DMS114 treated with DMSO at 0.1 percent for 48 hours (cell line): ENCODE data around the gene ZGLP1.
"Not testable (repeated sequence)": the region's sequence is repeated elsewhere in the genome, so short reads cannot be mapped to it uniquely, and the experiment has no call there.

Experiments
- DNase-seq: peaks from one replicate; lab custom pipeline; 2025; ENCODE audit not compliant: unreplicated experiment; lab: John Stamatoyannopoulos, UW

The ZGLP1 gene

GRCh38 chr19:10309423-10309822 is at the start of gene ZGLP1:
Gene ZGLP1 (minus strand): TSS chr19:10309815.
- DNase-seq: no peak

- no peak for DNase-seq
These were observed 46.8 kb upstream of the ZGLP1 start for GRCh38 chr19:10356431-10356830.

- no peak for DNase-seq
These were observed 44.3 kb upstream of the ZGLP1 start for GRCh38 chr19:10353793-10354391.

DNA sequence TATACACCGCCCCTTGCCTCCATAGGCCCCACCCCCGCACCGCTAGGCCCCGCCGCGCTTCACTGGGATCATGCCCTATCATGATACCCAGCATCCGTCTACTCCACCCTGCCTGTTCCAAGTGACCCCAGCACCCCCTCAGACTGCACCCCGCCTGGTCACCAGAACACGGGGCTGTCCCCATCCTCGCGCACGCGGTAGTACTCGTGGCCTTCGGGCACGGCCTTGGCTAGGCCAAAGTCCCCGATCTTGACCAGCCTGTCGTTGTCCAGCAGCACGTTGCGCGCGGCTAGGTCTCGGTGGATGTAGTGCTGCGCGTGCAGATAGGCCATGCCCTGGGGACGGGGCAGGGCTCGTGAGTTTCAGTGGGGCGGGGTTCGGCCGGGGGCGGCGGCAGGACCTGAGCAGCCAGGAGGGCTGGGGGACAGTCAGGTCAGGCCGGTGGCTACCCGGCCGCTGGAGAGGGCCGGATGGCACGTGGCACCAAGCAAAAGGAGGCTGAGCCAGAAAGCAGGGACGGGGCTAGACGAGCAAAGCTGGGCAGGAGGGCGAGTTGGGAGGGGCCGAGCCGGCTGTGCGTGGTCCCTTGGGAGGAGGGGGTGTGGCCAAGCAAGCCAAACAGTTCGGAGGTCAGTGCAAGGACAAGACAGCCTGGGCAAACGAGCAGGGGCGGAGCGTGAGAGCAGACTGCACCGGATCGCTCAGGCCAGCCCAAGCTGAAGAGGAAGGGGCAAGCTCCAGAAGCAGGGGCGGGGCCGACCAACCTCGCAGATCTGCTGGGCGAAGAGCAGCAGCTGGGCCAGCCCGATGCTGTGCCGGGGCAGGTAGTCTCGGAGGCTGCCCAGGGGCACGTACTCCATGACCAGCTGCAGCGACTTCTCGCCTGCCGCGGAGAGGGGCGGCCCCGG is 43.4 kb upstream of the ZGLP1 start:
- no peak for DNase-seq

DNA sequence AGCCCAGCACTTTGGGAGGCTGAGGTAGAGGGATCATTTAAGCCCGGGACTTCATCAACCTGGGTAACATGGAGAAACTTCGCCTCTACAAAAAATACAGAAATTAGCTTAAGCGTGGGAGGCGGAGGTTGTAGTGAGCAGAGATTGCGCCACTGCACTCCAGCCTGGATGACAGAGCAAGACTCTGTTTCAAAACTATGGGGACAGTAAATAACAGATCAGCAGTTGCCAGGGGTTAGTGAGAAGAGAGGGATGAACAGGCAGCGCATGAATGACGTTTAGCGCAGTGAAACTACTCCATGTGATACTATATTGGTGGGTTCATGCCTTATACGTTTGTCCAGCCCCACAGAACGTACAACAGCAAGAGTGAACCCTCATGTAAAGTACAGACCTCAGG is 36.9 kb upstream of the ZGLP1 start:
- DNase-seq: no peak

- DNase-seq: no peak
These were observed 35.2 kb upstream of the ZGLP1 start for GRCh38 chr19:10344780-10345179.

- no peak for DNase-seq
These were observed 33.9 kb upstream of the ZGLP1 start for GRCh38 chr19:10343495-10343894.

DNA sequence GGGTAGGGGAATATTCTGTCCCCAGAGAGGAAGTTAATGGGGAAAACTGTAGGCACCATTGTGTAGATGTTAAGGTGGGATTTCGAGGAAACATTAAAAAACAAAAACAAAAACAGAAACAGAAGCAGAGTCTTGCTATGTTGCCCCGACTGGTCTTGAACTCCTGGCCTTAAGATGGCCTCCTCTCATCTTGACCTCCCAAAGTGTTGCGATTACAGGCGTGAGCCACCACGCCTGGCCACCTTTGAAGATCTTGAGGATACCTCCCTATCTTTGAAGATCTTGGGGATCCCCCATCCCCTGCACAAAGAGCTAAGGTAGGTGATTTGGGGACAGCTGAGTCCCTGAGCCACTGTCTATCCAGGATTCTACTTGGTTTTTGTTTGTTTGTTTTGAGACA is 30.4 kb upstream of the ZGLP1 start:
- no peak for DNase-seq

DNA sequence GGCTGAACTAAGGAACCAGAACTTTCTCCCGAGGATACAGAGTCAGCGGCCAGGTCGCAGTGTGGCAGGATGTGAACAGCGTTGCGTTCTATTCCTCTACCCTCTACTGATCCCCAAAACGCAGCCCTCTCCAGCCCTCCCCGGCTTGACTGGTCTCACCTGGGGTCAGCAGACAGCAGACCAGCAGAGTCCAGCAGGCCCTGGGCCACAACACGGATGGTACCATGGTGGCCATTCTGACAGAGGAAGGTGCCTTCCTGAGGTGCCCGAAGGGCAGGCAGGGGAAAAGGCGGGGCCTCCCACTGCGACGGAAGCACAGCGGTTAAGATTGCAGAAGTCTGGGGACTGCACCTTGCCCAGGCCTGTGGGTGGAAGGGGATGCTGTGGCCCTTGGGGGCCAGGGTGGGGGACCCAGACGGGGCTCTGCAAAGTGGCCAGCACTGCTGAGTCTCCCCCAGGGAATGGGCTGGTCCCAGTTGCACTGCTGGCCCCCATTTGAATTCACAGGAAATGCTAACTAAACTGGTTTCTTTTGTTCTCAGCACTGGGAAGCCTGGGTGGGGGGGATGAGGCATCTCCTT is 29.9 kb upstream of the ZGLP1 start, which contains the start of gene ICAM3:
Gene ICAM3, minus strand, starts transcription at position 245 of the 581 bp plus-strand sequence. Its CDS starts 10 bp downstream, at position 235.
- no peak for DNase-seq

DNA sequence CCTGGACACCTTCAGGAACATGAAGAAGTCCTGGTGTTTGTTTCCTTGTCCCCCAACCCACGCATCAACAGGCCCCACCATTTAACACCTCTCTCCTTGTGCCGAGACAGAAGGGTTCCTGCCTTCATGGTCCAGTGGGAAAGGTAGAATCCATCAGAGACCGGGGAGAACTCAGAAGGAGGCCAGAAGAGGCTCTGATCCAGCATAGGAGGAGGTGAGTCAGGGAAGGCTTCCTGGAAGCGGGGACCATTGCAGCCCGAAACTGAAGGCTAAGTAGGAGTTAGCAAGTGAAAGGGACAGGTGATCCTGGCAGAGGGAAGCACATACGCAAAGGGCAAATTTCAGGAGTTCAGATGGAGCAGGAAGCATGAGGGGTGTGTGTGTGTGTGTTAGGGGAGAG is 29.3 kb upstream of the ZGLP1 start:
- DNase-seq: no peak

DNA sequence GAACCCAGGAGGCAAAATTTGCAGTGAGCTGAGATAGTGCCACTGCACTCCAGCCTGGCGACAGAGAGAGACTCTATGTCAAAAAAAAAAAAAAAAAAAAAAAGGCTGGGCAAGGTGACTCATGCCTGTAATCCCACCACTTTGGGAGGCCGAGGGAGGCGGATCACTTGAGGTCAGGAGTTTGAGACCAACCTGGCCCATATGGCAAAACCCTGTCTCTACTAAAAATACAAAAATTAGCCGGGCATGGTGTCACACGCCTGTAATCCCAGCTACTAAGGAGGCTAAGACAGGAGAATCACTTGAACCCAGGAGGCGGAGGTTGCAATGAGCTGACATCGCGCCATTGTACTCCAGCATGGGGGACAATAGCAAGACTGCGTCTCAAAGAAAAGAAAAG is 27.1 kb upstream of the ZGLP1 start:
- DNase-seq: not testable (repeated sequence)

DNA sequence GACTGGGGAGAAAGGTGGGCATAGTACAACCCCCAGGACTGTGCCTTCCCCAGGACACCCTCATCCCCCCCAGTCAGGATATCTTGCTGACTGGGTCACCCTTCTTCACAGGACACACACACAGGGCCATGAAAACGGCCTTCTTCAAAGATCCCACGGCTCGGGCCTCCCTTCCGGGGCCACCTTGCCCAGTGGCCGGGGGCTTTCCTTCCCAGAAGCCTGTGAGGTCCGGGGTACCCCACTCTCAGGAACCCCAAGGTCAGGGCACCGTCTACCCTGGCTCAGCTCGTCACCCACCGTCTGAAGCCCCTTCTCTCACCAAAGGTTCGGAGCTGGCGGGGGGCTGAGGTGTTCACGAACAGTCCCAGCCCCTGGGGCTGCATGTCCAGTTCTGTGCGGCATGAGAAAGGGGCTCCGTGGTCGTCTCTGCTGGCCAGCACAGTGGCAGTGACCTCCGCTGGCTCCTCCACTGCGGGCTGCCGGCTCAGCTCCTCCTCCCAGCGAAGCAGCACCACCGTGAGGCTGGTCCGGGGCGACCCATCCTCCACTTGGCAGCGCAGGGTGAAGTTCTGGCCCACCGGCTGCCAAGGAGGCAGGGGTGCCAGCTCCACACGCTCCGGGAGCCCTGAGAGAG is 25.9 kb upstream of the ZGLP1 start:
- no peak for DNase-seq

- DNase-seq: peak; percentile 68
These were observed 25.2 kb upstream of the ZGLP1 start for GRCh38 chr19:10334588-10335351.

DNA sequence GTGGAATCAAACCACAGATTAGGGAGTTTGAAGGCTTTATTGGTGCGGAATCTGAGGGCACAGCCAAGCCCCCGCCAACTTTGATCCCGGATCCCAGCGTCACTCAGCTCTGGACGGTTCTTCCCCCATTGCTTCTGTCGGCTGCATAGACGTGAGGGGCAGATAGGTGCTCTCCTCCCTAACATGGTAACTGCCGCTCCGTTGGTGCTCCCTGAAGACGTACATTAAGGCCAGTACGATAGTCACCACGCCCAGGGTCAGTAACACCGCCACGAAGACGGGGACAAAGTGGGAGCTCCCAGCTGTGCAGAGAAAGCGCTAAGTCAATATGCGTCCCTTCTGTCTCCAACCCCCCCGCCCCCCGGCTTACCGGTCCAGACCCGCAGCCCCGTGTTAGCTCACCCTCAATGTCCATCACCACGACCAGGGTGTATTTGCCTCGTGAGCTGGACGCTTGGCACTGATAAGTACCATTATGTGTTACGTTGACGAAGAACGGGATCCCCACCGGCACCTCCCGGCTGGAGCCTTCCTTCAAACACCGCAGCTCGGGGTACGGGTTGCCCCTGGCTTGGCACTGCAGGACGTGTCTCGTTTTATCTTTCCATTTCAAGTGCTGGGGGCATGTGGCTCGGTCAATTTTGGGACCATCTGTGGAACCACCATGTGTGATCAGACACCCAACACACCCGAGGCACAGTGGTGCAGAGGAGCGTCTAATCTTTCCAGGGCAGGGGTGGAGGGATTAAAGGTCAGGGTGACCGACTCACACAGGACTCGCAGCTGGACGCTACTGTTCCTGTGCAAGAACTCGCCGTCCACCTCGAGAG is 24.4 kb upstream of the ZGLP1 start:
- no peak for DNase-seq

DNA sequence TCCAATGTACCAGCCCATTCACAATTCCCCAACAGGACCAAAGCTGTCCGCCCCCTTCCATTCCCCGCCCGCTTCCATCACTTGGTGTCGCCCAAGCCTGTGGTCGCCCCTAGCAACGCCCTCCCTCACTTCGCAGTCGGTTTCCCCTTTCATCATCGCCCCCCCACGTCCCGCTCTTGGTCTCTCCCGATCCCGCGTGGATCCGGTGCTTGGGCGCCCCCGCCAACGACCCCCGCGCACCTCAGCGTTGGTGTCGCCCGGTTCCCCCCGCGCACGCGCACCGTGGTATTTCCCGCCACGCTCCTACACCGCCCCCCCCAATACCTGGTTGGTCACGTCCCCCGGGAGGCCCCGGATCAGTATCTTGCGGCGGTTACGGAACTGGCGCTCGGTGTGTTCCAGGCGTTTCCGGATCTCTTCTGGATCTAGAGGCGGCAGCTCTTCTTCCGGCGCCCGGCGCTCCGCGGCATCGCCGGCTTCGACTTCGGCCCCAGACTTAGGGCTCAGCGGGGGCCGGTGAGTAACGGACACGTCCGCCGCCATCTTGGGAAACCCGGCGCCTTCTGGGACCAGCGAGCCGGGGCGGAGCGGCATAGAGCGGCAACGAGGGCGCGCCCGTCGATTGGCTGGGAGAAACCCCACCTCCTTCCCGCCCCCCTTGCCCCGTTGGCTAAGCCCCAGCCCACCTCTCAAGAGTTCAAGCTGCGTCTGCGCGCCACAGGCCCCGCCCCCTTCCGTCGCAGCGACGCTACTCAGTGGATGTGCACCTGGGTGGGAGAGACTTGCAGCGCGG is 23.5 kb upstream of the ZGLP1 start, which contains the start of gene RAVER1:
Gene RAVER1, minus strand, starts transcription at position 565 of the 793 bp plus-strand sequence. Its CDS starts 22 bp downstream, at position 543.
- peak; percentile 76 for DNase-seq

GRCh38 chr19:10332158-10332964 is 22.7 kb upstream of the ZGLP1 start:
- no peak for DNase-seq

DNA sequence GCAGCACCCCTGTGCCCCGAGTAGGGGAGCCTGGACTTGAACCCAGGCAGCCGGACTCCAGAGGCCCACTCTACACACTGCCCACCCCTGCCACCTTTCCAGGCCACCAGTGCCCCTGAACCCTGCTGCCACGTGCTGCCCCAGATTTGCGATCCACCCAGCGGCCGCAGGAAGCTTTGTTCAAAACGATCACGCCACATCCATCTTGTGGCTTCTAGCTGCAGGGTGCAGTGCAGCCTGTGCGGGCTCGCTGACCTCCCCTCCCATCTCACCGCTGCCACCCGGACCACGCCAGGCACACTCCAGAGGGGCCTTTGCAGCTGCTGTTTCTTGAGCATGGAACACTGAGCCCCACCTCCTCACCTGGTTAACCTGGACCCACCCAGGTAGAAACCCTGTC is 19.9 kb upstream of the ZGLP1 start:
- DNase-seq: no peak
